Erythroblast (primary cell): ENCODE measurements around the gene UAP1L1.

Experiments used
- GATA1 ChIP-seq: IDR thresholded peaks from 2 replicates; pipeline ENCODE4 v1.6.1; 2011; ENCODE audit warnings: low read depth, mild to moderate bottlenecking, control low read depth, low read length, moderate library complexity
- POLR2A ChIP-seq: IDR thresholded peaks from 2 replicates; pipeline ENCODE4 v1.6.1; 2011; ENCODE audit warnings: mild to moderate bottlenecking, low read length

- TF ChIP-seq POLR2A (no peak), GATA1 (no peak)
Observed at GRCh38 chr9:137045294-137046087, 31.8 kb upstream of the UAP1L1 start.
